Fibroblast of upper back skin (primary cell): ENCODE measurements around the gene CHSY1.

Experiments
- DNase-seq: peaks from one replicate; pipeline ENCODE4 v3.0.0-alpha.2; 2013

Gene CHSY1

GRCh38 chr15:101185770-101186169, 66.1 kb downstream of the CHSY1 start:
- no peak for DNase-seq

GRCh38 chr15:101185336-101185735, 66.5 kb downstream of the CHSY1 start:
- DNase-seq: no peak

GRCh38 chr15:101184830-101185229, 67.0 kb downstream of the CHSY1 start:
- DNase-seq: no peak

- DNase-seq: no peak
Observed at GRCh38 chr15:101183931-101184305, 67.9 kb downstream of the CHSY1 start.

GRCh38 chr15:101183226-101183930, 68.5 kb downstream of the CHSY1 start:
- DNase-seq: no peak

- DNase-seq: no peak
Observed at GRCh38 chr15:101182215-101182614, 69.6 kb downstream of the CHSY1 start.

- no peak for DNase-seq
Observed at GRCh38 chr15:101181349-101181748, 70.5 kb downstream of the CHSY1 start.

GRCh38 chr15:101180620-101181307, 71.1 kb downstream of the CHSY1 start:
- no peak for DNase-seq

GRCh38 chr15:101179341-101180153, 72.3 kb downstream of the CHSY1 start:
- DNase-seq: peak; percentile 78

- DNase-seq: no peak
Observed at GRCh38 chr15:101178931-101179330, 72.9 kb downstream of the CHSY1 start.

- no peak for DNase-seq
Observed at GRCh38 chr15:101178479-101178878, 73.4 kb downstream of the CHSY1 start.

GRCh38 chr15:101177866-101178265, 74.0 kb downstream of the CHSY1 start:
- no peak for DNase-seq

- DNase-seq: no peak
Observed at GRCh38 chr15:101176625-101177024, 75.2 kb downstream of the CHSY1 start.

- DNase-seq: no peak
Observed at GRCh38 chr15:101175401-101175800, 76.4 kb downstream of the CHSY1 start.

- DNase-seq: no peak
Observed at GRCh38 chr15:101174152-101174920, 77.5 kb downstream of the CHSY1 start.

- no peak for DNase-seq
Observed at GRCh38 chr15:101173233-101174119, 78.4 kb downstream of the CHSY1 start.

GRCh38 chr15:101172501-101173071, 79.3 kb downstream of the CHSY1 start:
- peak; percentile 61 for DNase-seq

GRCh38 chr15:101171954-101172353, 79.9 kb downstream of the CHSY1 start:
- DNase-seq: no peak

- DNase-seq: peak; percentile 71
Observed at GRCh38 chr15:101170568-101171350, 81.1 kb downstream of the CHSY1 start.

- DNase-seq: peak; percentile 42
Observed at GRCh38 chr15:101169495-101170071, 82.3 kb downstream of the CHSY1 start.
